Karpas-422 (cell line): ENCODE results near the gene ARL6IP5. TPM values are rescaled to one million over a fixed set of nuclear protein-coding genes. Genes with fewer than 3 reads are reported as not detected.

Source experiments
- DNase-seq: peaks from one replicate; pipeline ENCODE4 v3.0.0-alpha.2; 2015
- H2AFZ ChIP-seq: fragments of 200-600 bp; sonication (generic); 2 replicates; pipeline ENCODE4 v1.6.1; 2014; ENCODE audit warnings: antibody characterized with exemption, low read length, mixed read lengths
- H3K27ac ChIP-seq: fragments of 200-600 bp; sonication (generic); 2 replicates; pipeline ENCODE4 v1.5.1; 2014; ENCODE audit warnings: mild to moderate bottlenecking, low read length, moderate library complexity
- H3K27me3 ChIP-seq: fragments of 200-600 bp; sonication (generic); 2 replicates; pipeline ENCODE4 v1.6.1; 2014; ENCODE audit warnings: low read length, mixed read lengths
- H3K36me3 ChIP-seq: fragments of 200-600 bp; sonication (generic); 2 replicates; pipeline ENCODE4 v1.6.1; 2014; ENCODE audit warnings: low read length, mixed read lengths; ENCODE audit not compliant: insufficient read depth
- H3K4me1 ChIP-seq: fragments of 200-600 bp; sonication (generic); 2 replicates; pipeline ENCODE4 v1.6.1; 2014; ENCODE audit warnings: mild to moderate bottlenecking, low read length, mixed read lengths
- H3K4me2 ChIP-seq: fragments of 200-600 bp; sonication (generic); 2 replicates; pipeline ENCODE4 v1.6.1; 2014; ENCODE audit warnings: low read length, low read depth, mild to moderate bottlenecking; ENCODE audit not compliant: poor library complexity, severe bottlenecking
- H3K4me3 ChIP-seq: fragments of 200-600 bp; sonication (generic); 2 replicates; pipeline ENCODE4 v1.5.1; 2014; ENCODE audit warnings: mild to moderate bottlenecking, antibody characterized with exemption, low read length, mixed read lengths
- H3K79me2 ChIP-seq: fragments of 200-600 bp; sonication (generic); 2 replicates; pipeline ENCODE4 v1.6.1; 2014; ENCODE audit warnings: mild to moderate bottlenecking, low read length, mixed read lengths
- H3K9ac ChIP-seq: fragments of 200-600 bp; sonication (generic); 2 replicates; pipeline ENCODE4 v1.6.0; 2014; ENCODE audit warnings: low read length
- H3K9me2 ChIP-seq: fragments of 200-600 bp; sonication (generic), shearing (Covaris generic); replicated peaks from 2 replicates; pipeline ENCODE4 v1.6.0; 2014; ENCODE audit warnings: mild to moderate bottlenecking, low read length, moderate library complexity; ENCODE audit not compliant: insufficient read depth
- H3K9me3 ChIP-seq: fragments of 300-700, 200-600 bp; sonication (generic); 2 replicates; pipeline ENCODE4 v1.6.1; 2014; ENCODE audit warnings: low read length, mixed read lengths
- H4K20me1 ChIP-seq: fragments of 200-600 bp; sonication (generic); 2 replicates; pipeline ENCODE4 v1.6.1; 2014; ENCODE audit warnings: mild to moderate bottlenecking, antibody characterized with exemption, low read length, low read depth; ENCODE audit not compliant: insufficient read depth
- total RNA-seq: library from RNA; depleted of rRNA; stranded (reverse); fragments of >200 nt; shearing (Covaris generic); gene quantifications from 2 replicates; pipeline ENCODE4 v1.2.3, GENCODE V29; 2014; ENCODE audit warnings: low replicate concordance

The ARL6IP5 gene
- total RNA-seq, 1 experiment from 2014 or later, result 40.7 TPM

DNA sequence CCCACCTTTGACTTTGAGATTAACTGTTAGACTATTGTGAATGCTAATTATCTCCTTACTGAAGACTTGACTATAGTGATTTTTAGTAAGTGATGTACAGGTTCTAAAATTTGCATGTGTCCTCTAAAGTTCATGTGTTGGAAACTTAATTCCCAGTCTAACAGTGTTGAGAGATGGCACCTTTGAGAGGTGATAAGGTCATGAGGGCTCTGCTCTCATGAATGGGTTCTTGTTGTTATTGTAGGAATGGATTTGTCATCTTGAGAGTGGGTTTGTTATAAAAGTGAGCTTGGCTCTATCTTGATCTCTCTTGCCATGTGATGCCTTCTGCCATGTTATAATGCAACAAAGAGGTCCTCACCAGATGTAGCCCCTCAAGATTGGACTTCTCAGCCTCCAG, 56.6 kb downstream of the ARL6IP5 start:
- no peaks in the 10 kb centered on the region for H3K27me3 ChIP-seq
- H3K9me2 ChIP-seq, result no peaks in the 10 kb centered on the region
- H4K20me1 ChIP-seq, result no peaks in the 10 kb centered on the region
- H3K27ac ChIP-seq, result no peak overlapping the region
- DNase-seq, result no peak
- no peak overlapping the region for H2AFZ ChIP-seq
- H3K9ac ChIP-seq, result no peak overlapping the region
- H3K9me3 ChIP-seq, result no peaks in the 10 kb centered on the region
- H3K36me3 ChIP-seq, result no peaks in the 10 kb centered on the region
- no peak overlapping the region for H3K4me3 ChIP-seq
- no peaks in the 10 kb centered on the region for H3K79me2 ChIP-seq
- H3K4me2 ChIP-seq, result no peak overlapping the region
- no peaks in the 10 kb centered on the region for H3K4me1 ChIP-seq

DNA sequence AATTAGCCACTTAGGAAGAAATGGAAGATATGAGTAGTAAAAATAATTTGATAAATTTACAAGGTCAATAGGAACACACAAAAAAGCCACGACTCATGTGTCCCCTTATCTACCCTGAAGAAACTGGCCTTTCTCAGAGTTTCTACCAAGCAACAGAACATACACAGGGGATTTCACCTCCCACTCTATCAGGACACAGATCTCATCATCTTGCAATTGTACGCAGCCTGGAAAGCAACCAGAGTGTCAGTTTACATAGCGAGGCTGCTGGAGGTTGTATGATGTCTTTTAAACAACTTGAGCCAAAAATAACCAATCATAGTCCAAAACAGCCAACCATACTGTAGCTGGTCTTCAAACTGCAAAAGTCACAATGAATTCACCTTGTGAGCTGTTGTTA, 57.4 kb downstream of the ARL6IP5 start:
- no peak overlapping the region for H3K9ac ChIP-seq
- H3K4me3 ChIP-seq, result no peak overlapping the region
- H3K4me2 ChIP-seq, result no peak overlapping the region
- no peak overlapping the region for H3K27ac ChIP-seq
- H3K4me1 ChIP-seq, result no peaks in the 10 kb centered on the region
- no peaks in the 10 kb centered on the region for H3K9me2 ChIP-seq
- H3K36me3 ChIP-seq, result no peaks in the 10 kb centered on the region
- H3K79me2 ChIP-seq, result no peaks in the 10 kb centered on the region
- no peaks in the 10 kb centered on the region for H4K20me1 ChIP-seq
- no peak for DNase-seq
- no peaks in the 10 kb centered on the region for H3K9me3 ChIP-seq
- no peaks in the 10 kb centered on the region for H3K27me3 ChIP-seq
- H2AFZ ChIP-seq, result no peak overlapping the region

DNA sequence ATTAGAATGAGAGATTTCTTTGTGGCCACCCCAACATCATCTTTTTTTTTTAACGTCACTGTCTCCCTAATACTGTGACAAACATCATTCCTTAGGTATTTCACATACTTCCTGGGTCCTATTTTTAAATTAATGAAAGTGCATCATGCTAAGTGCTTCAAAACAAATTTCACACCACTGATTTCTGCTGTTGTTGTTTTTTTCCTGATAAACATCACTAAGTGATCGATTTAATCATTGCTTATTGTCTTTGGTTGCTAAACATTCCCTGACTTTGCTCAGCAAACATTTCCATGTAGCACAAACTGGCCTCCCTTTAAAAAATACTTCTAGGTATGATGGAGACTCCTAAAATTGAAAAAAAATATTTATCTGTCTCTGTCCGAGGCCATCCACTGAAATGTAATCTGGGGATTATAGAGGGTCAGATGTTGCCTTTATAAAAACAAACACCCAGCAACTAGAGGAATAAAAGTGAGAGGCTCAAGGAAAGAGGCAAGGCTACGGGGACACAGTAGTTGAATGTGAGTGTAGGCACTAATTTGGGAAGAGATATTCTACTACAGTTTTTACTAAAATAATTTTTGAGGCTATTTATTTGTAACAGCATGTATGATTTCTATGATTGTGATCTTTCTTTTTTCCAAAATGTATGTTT, 58.2 kb downstream of the ARL6IP5 start:
- no peak overlapping the region for H3K9ac ChIP-seq
- H3K36me3 ChIP-seq, result no peaks in the 10 kb centered on the region
- H3K4me1 ChIP-seq, result no peaks in the 10 kb centered on the region
- H4K20me1 ChIP-seq, result no peaks in the 10 kb centered on the region
- H3K9me3 ChIP-seq, result no peaks in the 10 kb centered on the region
- no peaks in the 10 kb centered on the region for H3K27me3 ChIP-seq
- no peak for DNase-seq
- no peak overlapping the region for H3K4me2 ChIP-seq
- no peaks in the 10 kb centered on the region for H3K79me2 ChIP-seq
- no peak overlapping the region for H2AFZ ChIP-seq
- no peak overlapping the region for H3K4me3 ChIP-seq
- no peak overlapping the region for H3K27ac ChIP-seq
- H3K9me2 ChIP-seq, result no peaks in the 10 kb centered on the region

DNA sequence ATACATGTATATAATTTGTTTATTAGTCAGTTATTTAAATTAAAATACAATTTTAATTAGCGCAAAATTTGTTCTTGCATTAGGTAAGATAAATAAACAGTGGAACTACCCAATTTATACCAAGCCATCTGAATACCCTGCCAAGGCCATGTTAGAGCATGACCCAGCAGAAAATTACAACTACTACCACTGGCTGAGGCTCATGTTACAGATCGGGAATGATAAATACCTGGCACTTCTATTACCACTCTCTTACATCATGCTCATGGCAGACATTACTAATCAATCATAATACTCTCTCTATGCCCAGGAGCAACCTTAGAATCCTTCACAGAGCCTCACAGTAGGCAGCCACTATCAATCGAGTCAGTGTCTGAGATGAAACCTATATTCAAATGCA, 58.9 kb downstream of the ARL6IP5 start:
- Histone ChIP-seq H3K4me2 (no peak overlapping the region), H3K27me3 (no peaks in the 10 kb centered on the region), H3K9me2 (no peaks in the 10 kb centered on the region), H3K79me2 (no peaks in the 10 kb centered on the region), H3K4me1 (no peaks in the 10 kb centered on the region), H3K4me3 (no peak overlapping the region), H3K9me3 (no peaks in the 10 kb centered on the region), H3K27ac (no peak overlapping the region), H3K36me3 (no peaks in the 10 kb centered on the region), H3K9ac (no peak overlapping the region), H2AFZ (no peak overlapping the region), H4K20me1 (no peaks in the 10 kb centered on the region)
- no peak for DNase-seq

DNA sequence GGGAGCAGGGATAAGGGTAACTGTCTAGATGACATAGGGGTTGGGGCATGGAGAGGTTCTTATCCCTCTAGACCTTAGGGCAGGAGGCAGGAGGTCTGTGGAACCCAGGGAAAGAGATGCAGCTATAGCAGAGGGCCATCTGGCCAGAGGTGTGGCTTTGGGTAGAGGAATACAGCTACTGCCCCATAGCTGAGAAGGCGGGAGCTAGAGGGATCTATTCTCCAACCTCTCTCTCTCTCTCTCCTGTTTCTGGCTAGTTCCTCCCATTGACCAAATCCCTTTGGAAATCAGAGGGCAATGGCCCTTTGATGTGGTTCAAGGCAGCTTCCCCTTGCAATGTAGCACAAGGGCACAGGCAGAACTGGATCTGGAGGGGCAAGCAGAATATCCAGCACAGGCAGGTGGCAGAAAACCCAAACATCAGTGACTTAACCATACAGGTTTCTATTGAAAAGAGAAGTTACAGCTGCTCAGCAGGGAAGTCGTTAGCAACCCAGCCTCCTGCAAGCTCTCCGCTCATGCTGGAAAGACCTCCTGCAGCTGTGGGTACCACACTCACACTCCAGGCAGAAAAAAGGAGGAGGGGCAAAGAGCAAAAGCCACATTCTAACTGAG, 60.0 kb downstream of the ARL6IP5 start:
- DNase-seq, result no peak
- Histone ChIP-seq H3K9ac (no peak overlapping the region), H2AFZ (no peak overlapping the region), H3K27me3 (no peaks in the 10 kb centered on the region), H3K4me3 (no peak overlapping the region), H3K36me3 (no peaks in the 10 kb centered on the region), H3K9me2 (no peaks in the 10 kb centered on the region), H3K79me2 (no peaks in the 10 kb centered on the region), H3K4me2 (no peak overlapping the region), H3K9me3 (no peaks in the 10 kb centered on the region), H3K27ac (no peak overlapping the region), H3K4me1 (no peaks in the 10 kb centered on the region), H4K20me1 (no peaks in the 10 kb centered on the region)

DNA sequence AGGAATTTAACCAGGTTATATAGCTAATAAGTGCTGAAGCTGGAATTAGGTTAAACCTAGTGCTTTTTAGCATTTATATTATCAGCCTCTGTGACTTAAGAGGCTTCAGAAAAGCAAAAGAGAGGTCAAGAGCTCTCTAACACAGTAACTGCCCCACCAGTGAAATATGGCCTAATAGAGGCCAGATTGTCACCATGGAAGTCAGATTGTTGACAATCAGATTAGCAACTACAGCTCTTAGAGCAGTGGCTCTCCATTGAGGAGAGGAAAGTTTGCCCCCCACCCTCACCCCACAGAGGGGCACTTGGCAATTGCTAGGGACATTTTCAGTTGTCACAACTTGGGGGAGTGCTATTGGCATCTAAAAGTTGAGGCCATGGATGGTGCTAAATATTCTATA, 61.0 kb downstream of the ARL6IP5 start:
- DNase-seq, result no peak
- Histone ChIP-seq H3K36me3 (no peaks in the 10 kb centered on the region), H3K79me2 (no peaks in the 10 kb centered on the region), H3K4me2 (no peak overlapping the region), H3K27ac (no peak overlapping the region), H3K9me2 (no peaks in the 10 kb centered on the region), H3K4me3 (no peak overlapping the region), H3K4me1 (no peaks in the 10 kb centered on the region), H3K27me3 (no peaks in the 10 kb centered on the region), H3K9ac (no peak overlapping the region), H2AFZ (no peak overlapping the region), H4K20me1 (no peaks in the 10 kb centered on the region), H3K9me3 (no peaks in the 10 kb centered on the region)

DNA sequence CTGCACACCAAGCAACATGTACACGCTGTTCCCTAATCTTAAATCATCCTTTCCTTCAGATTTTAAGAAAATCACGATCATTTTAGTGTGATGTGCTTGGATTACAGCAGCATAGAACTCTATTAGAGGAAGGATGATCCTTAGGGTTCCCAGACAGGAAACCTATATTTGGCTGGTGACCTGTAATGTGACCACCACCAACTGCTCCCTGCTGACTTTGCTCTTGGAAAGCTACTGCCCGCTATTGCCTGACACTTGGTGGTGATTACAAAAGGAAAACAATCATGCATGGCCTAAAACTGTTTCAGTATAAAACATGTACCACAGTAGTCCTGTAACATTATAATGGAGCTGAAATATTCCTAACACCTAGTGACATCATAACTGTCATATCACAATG, 64.8 kb downstream of the ARL6IP5 start:
- Histone ChIP-seq H3K4me1 (peaks cover 15% of the 10 kb centered on the region), H3K9me2 (no peaks in the 10 kb centered on the region), H3K79me2 (no peaks in the 10 kb centered on the region), H4K20me1 (no peaks in the 10 kb centered on the region), H3K9me3 (no peaks in the 10 kb centered on the region), H3K4me3 (no peak overlapping the region), H3K27me3 (no peaks in the 10 kb centered on the region), H3K9ac (no peak overlapping the region), H3K27ac (no peak overlapping the region), H2AFZ (no peak overlapping the region), H3K4me2 (no peak overlapping the region), H3K36me3 (no peaks in the 10 kb centered on the region)
- no peak for DNase-seq
